ENCODE results near the gene NXPH1.

Gene NXPH1

DNA sequence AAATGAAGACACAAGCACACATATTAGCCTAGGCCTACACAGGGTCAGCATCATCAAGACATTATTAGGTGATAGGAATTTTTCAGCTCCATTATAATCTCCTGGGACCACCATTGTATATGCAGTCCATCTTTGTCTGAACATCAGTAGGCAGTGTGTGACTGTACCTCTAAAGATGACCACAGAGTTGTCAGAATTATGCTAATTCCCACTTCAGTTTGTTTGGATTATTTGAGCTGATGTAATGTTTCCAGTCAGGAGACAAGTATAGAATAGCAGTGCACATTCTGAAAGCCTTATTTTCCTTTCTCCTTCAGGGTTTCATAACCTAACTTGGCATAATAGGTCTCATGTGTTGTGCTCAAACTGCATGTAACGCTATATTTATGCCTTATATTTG, 306.4 kb downstream of the NXPH1 start:
- no peak for DNase-seq

DNA sequence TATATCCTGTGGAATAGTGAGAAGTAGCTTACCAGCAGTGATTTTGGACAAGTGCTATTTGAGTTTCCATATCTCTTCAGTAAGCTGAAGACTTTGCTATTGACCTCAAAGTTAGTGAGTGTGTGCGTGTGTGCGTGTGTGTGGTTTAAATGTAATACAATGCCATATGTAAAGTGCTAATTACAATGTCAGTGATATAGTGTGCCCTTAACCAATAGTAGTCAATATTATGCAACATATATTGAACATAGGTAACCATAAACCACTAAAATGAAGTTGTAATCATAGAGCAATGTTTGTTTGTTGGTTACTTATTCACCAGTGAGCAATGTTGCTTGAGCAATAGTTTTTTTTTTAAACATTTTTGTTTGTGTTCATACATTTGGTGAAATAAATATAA, 309.4 kb downstream of the NXPH1 start:
- DNase-seq, result no peak

DNA sequence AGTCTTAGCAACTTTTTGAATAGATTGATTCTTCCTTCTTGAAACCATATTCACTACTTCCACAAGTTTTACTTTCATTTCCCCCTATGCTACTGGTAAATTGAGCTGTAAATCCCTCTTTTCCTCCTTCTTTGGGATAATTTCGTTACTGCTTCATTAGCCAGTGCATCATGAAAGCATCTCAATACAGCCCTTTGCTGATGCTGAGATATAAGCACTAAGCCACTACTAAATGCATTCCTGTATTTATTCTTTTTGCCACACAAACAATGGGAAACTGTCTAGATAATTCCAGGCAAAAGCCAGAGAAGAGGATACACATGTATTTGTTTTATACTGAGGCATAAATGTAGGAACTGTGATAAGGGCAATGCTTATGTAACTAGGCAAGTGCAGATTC, 313.9 kb downstream of the NXPH1 start:
- DNase-seq, result no peak

DNA sequence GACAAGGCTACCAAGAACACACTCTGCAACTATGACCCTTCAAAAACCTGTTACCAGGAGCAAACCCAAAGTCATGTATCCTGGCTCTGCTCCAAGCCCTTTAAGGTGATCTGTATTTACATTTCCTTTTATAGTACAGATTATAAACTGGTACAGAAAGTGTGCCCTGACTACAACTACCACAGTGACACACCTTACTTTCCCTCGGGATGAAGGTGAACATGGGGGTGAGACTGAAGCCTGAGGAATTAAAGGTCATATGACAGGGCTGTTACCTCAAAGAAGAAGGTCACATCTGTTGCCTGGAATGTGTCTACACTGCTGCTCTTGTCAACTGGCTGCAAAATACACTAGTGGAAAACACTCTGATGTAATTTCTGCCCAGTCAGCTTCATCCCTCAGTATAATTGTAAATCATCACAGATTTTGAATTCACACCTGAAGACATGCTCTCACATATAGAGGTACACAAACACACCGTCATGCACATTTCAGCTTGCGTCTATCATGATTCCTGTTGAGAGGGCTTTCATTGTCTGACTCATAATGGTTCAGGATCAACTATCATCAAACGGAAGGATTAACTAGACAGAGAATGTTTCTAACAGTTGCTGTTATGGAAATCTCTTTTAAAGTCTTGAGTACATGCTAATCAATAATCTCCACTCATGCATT, 318.3 kb downstream of the NXPH1 start:
- no peak for DNase-seq

DNA sequence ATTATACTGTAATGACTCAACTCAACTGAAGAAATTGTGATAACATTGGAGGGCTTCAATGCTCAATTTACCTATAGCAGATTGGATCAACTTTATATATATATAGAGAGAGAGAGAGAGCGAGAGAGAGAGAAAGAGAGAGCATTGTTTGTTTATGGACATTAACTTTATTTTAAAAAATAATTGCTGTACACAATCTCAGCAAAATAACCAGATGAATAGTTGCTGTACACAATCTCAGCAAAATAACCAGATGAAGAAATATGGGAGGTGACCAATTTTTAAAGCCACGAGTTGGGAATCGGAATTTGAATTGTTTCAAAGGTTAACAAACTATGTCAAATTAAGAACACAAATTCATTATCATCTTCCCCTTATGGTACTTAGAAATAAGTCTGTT, 319.9 kb downstream of the NXPH1 start:
- no peak for DNase-seq

DNA sequence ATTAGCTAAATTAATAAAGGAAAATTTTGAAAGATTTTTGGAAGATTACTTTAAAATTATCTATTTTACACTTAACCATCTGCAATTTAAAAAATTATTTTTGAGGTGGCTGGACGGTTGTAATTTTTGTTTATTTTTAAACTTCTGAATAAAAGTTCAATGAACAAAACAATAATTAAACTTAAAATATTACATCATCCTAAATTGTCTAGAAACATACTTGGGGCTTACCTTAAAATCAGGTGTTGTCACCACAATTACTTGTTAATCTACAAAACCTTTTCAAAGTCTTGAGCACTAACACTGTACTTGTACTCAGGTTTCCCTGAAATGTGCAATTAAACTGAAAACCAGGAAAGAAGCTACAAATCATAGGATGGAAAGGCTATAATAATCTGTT, 328.3 kb downstream of the NXPH1 start:
- DNase-seq, result no peak

DNA sequence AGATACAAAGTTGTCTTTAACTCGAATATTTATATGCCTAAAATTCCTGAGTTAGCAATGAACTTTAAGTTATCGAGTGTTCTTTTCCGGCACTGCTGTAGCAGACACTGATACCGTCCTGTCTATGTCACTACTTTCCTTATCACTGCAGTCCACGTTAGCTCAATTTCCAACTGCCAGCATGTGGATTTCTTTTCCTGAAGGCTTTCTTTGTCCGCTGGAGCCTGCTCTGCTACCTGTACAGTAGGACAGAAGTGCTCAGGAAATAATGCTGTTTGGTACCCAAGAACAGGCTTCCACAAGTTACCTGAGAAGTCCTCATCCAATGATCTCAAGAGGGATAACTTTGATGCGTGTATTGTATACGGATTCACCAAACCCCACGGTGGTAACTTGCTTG, 329.4 kb downstream of the NXPH1 start:
- no peak for DNase-seq

DNA sequence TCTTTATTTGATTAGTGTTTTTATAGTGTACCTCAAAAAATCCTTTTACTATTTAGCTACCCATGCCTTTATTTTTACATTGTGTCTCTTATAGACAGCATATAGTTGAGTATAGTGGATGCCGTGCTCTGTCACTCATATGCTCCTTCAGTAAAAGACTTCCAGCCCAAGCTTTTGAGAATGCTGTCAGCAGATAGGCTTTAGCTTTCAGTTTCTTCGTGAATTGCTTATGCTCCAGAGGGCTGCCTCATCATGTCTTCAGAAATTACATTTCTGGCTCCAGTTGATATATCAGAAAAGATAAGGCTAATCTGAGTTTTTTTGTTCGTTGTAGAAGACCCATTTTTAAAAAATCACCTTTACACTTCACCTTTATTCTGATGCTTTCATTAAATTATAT, 332.0 kb downstream of the NXPH1 start:
- DNase-seq, result no peak

DNA sequence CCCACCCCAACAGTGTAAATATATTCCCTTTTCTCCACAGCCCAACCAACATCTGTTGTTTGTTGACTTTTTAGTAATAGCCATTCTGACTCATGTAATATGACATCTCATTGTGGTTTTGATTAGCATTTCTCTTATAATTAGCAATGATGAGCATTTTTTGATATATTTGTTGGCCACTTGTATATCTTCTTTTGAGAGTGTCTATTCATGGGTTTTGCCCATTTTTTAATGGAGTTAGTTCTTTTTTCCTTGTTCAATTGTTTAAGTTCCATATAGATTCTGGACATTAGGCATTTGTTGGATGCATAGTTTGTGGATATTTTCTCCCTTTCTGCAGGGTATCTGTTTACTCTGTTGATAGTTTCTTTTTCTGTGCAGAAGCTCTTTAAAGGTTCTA, 340.1 kb downstream of the NXPH1 start:
- DNase-seq, result no peak

DNA sequence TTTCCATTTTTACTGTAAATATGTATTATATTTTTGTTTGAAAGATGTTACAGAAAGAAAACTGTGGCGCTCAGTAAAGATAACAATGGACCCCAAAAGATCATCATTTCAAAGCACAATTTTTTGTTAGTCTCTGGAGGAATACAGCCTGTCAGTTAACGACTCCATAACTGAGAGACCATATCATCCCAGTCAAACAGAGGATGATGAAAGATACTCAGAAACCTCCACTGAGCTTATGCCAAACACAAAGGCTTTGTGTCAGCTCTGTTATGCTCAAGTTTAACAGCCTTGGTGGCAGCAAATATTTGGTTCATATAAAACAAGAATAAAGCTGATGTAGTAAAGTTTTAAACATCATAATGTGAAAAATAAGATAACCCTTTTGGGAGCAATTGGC, 345.1 kb downstream of the NXPH1 start:
- no peak for DNase-seq

DNA sequence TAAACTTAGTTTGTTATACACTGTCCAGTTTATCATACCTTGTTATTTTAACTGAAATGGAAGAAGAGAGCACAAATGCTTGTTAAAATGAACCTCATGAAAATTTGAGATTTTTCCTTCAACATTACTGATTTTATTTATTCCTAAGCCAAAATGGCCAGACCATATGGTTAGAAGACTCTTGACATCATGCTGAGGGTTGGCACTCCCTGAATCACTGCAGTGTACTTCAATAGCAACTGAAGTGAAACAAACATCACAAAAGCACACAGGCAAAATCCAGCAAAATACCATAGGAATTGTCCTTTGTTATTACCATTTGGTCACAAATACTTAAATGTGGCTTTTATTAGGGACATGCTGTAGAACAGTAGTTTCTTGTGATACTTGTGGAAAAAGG, 347.8 kb downstream of the NXPH1 start:
- DNase-seq, result no peak

DNA sequence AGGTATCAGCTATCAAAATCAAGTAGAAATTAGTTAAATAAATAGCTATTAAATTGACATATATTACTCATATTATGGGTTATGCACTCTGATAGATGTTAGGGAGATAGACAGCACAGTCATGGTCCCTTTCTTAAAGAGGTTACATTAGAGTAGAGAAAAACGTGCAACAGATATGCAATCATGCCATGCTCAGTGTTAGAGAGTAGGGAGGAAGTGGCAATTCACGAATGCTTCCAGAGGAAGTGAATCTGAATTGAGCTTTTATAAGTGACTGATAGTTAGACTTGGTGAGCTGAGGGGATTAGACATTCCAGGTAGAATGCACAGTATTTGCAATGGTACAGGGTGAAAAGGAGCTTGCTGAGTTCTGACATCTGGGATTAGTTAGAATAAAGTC, 349.8 kb downstream of the NXPH1 start:
- no peak for DNase-seq

DNA sequence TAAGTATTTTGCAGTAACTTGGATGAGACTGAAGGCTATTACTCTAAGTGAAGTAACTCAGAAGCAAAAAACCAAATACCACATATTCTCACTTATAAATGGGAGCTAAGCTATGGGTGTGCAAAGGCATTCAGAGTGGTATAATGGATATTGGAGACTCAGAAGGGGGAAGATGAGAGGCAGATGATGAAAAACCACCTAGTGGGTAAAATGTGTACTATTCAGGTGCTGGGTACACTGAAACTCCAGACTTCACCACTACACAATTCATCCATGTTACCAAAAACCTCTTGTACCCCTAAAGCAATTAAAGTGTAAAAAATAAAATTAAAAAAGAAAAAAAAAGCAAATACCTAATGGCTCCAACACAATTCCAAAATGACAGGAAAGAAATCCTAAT, 351.7 kb downstream of the NXPH1 start:
- no peak for DNase-seq

DNA sequence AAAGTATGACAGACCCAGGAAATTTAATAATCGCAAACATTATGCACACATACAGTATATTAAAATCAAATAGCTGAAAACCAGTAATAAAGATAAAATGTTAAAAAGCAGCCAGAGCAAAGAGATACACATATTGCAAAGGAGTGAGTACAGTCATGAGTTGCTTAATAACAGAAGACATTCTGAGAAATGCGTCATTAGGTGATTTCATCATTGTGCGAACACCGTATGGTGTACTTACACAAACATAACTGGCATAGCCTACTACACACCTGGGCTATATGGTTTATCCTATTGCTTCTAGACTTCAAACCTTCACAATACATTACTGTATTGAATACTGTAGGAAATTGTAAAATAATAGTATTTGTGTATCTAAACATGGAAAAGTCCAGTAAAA, 367.6 kb downstream of the NXPH1 start:
- DNase-seq, result no peak

All from stimulated activated CD4-positive, alpha-beta T cell treated with anti-CD3 and anti-CD28 coated beads, Interleukin-12 subunit alpha, Interleukin-12 subunit beta, amount 100 ng/mL, for 4 hours (primary cell).